HG02610 (cell line): ENCODE results near the gene DCPS.
"Not testable (repeated sequence)": the region's sequence is repeated elsewhere in the genome, so short reads cannot be mapped to it uniquely, and the experiment has no call there.

ENCODE experiments used
- ATAC-seq: cut with Tn5 transposase; IDR thresholded peaks from one replicate; pipeline ENCODE4 v1.9.1; 2021; ENCODE audit warnings: mild to moderate bottlenecking, moderate library complexity; ENCODE audit not compliant: unreplicated experiment

DCPS gene

DNA sequence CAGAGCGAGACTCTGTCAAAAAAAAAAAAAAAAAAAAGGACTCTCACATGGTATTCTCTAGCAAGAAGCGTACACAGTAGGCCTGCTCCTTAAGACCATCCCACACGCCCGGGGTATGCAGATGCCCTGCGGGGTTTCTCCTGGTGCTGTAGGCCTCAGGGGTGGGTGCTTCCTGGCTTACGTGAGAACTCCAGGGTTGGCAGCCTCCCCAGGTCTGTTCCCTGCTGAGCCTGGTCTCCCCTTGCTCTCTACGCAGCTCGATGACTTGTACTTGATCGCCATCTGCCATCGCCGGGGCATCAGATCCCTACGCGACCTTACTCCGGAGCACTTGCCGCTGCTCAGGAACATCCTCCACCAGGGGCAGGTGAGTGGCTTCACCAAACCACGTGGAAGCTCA lies 39.2 kb downstream of the DCPS start:
- no peak for ATAC-seq

- no peak for ATAC-seq
Observed at GRCh38 chr11:126344141-126345080, 40.6 kb downstream of the DCPS start.

- ATAC-seq, result no peak
Observed at GRCh38 chr11:126345283-126345682, 41.4 kb downstream of the DCPS start.

GRCh38 chr11:126345759-126346585 lies 42.1 kb downstream of the DCPS start:
- no peak for ATAC-seq

DNA sequence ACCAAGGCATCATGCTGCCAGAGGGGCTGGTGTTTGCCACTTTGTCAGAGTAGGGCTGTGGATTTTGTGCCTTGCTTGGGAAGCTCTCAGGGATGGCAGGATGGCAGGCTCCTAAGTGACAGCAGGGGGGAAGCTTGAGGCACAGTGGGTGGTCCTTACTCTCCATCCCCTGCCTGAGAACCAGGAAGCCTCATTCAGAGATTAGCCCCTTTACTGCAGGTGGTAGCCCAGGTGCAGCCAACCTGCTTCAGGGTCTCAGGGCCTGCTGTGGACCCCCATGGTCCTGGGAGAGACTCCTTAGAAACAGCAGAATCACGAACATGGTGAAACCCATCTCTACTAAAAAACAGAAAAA lies 42.7 kb downstream of the DCPS start:
- ATAC-seq, result no peak

- ATAC-seq, result not testable (repeated sequence)
Observed at GRCh38 chr11:126346946-126347345, 43.1 kb downstream of the DCPS start.

GRCh38 chr11:126347751-126348668 lies 44.1 kb downstream of the DCPS start:
- ATAC-seq, result no peak

DNA sequence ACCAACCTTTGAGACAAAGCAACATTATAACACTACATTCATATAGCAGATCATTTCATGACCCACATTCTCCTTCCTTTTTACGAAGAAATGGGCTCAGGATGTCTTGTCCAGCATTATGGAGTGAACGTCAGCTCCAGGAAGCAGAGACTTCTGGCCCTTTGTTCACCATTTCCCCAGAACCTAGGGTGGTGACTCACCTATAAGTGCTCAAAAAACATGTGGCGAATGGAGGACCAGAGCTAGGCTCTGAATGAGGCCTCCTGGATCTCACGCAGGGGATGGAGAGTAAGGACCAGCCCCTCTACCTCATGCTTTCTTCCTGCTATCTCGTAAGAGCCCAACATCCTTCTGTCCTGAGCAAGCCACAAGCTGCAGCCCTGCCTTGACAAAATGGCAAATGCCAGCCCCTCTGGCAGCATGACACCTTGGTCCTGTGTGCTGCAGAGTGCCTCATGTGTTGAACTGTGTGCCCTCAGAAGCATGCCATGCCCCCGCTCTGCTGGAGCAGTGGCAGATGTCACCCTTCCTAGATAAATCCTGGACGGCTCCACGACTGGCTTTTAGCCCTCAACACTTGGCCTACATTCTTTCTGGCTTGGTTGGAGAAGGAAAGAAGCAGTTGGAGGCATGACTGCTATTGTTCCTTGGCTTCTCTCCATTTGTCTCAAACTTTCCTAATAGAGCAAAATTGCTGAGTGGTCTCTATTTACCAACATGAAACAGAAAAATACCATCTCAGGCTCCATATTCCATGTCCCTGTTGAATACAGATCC lies 45.1 kb downstream of the DCPS start:
- ATAC-seq, result no peak

DNA sequence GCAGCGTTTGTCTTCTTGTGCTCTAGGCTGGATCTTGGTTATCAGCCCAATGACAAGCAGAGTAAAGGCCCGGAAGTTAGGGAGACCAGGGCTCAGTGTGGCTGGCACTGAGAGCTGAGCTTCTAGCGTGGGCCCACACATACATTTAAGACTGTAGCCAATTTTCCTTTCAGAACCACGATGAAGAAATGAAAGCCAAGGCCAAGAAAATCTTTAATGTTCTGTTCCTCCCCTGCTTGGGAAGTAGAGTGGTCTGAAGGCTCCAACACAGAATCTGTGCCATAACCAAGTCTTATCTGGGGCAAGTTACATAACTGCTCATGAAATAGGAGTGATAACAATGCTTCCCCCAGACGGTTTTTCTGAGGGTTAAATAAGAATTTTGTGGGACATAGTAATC lies 47.0 kb downstream of the DCPS start:
- ATAC-seq, result no peak

DNA sequence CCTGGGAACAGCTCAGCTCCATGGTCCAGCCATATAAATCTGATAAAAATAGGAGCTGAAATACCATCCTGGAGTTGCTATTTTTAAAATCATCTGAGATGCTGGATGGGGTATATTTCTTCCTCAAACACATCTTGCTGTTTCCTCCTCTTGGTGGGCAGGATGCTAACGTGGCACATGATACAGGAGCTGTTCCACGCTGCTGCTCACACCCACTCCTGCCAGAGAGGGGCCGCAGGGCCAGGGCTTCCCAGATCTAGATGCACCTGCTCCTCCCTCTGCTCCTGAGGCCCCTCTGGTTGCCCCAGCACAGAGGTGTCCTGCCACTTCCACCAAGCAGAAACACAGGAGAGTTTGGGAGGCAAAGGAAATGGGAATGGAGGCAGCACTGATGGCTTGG lies 48.3 kb downstream of the DCPS start:
- no peak for ATAC-seq

- no peak for ATAC-seq
Observed at GRCh38 chr11:126352934-126353801, 49.3 kb downstream of the DCPS start.

GRCh38 chr11:126354631-126355323 lies 50.9 kb downstream of the DCPS start:
- peak; percentile 22 for ATAC-seq

DNA sequence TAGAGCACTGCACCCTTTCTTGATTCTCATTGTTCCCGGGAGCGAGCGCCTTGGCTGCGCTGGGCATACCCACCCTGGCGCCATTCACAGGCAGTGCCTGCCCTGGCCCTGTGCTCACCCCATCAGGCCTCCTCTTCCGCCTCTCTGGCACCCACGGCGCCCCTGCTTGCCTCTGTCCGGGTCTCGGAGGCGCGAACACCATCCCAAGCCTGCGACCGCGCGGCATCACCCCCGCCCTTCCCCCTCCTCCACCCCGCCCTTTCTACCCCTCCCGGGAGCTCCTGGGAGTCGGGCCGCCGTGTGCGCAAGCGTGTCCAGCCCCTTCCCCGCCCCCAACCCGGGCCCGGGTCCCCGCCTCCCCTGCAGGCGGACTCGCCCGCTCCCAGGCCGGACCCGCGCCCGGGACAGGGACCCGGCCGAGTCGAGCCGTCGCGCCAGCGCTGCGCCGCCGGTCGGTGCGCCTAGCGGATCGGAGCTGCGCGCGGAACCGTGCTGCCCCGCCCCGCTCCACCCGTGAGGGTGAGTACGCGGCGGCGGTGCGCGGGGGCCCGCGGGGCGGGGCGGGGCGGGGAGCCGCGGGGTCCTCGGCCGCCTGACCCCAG lies 51.6 kb downstream of the DCPS start, which contains the start of gene ST3GAL4:
Gene ST3GAL4 (plus strand): TSS at position 363 of the 602 bp plus-strand sequence. CDS start 50,470 bp downstream, outside the sequence.
- ATAC-seq, result peak; percentile 68

DNA sequence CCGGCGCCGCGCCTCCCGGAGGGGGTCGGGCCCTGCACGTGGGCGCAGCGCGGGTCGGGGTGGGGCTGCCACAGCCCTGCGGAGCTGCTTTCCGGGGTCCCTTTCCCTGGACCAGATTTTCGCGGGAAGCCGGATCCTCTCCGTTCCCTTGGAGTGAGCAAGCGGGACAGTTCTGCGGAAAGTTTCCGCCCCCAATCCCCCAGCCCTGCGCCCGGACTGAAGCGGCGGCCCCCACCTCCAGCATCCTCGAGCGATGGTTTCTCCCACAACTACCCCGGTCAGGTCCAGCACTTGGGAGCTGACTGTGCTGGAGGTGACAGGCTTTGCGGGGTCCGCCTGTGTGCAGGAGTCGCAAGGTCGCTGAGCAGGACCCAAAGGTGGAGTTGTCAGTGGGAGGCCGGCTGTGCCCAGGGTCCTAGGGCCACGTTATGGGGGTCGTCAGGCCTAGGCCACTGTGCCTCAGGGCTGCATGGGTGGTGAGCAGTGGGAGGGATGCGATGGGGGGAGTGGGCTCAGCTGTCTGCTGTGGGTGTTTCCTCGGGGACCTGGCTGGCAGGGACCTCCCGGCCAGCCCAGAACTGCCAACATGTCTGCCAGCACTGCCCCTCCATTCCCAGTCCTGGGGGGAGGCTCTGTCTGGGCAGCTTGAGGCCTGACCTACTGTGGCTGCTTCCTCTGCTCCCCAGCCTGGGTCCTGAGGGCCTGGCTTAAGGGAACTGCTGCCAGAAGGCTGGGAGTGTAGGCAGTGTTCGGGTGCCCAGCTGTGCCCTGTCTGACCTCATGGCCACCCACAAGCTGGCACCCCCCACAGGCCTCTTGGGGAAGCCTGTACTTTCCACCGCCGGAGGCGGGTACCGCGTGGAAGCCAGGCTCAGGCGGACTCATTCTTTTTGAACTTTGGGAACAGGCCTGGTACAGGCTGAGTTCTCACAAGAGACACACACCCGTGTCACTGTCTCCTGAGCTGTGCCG lies 52.4 kb downstream of the DCPS start:
- peak; percentile 15 for ATAC-seq

DNA sequence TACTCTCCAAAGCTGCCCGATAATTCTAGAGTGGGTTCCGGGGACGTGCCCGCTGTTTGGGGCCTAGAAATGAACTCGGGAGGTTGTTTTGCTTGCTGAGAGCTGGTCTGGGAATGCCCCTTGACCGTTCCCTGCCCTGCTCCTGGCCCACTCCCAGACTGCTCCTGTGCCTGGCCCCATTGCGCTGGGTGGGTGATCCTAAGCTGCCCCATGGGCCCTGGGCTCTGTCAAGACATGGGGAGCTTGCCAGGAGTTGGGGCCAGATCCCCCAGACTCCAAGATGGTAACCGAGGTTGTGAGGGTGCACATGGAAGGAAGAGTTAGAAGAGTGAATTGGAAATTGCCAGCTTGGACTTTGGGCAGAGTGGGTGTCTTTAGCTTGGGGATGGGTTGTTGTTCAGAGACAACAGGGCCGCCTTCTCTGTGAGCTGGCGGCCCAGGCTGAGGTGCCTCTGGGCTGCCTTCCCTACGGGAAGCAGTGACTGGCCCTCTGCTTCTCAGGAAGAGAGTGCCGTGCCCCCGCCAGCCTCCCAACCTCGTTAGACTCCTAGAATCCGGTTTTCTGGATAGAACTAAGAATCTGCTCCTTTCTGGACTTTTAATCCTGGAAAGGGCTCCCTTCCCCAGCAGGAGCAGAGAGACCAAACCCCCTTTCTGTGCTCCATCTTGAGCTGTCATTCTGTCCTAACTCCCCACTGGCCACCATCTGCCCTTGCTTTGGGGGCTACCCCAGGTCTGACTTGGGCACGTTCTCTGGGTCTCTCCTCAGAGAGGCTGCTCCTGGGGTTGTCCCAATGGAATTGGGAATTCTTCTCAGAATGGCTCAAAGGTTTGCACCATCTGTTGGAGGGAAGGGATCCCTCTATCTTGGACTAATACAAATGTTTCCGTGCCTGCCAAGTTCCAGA lies 53.4 kb downstream of the DCPS start:
- no peak for ATAC-seq
